AG04450 (cell line): ENCODE measurements around the gene TLX3. TPM values are rescaled to one million over a fixed set of nuclear protein-coding genes. Genes with fewer than 3 reads are reported as not detected.

Experiments used
- CTCF ChIA-PET: fragments of 300-600, 350-600 bp; formaldehyde crosslinking; extraction: SDS; loops from one replicate; lab custom pipeline; 2022; ENCODE audit warnings: antibody characterized with exemption, inconsistent platforms; lab: Charles Lee
- POLR2A ChIA-PET: fragments of 350-600 bp; formaldehyde crosslinking; extraction: SDS; loops from one replicate; lab custom pipeline; 2021; ENCODE audit warnings: antibody characterized with exemption, inconsistent platforms; lab: Yijun Ruan, JAX
- DNase-seq: peaks from one replicate; pipeline ENCODE4 v3.0.0-alpha.2; 2011; ENCODE audit warnings: low read depth, low spot score
- H3K27ac ChIP-seq: one replicate; pipeline ENCODE4 v1.5.1; 2012; ENCODE audit warnings: low read depth, low read length, control low read depth
- H3K27me3 ChIP-seq: one replicate; pipeline ENCODE4 v1.6.0; 2012; ENCODE audit warnings: low read length; ENCODE audit not compliant: control insufficient read depth, insufficient read depth
- H3K4me3 ChIP-seq: 2 replicates; pipeline ENCODE4 v1.5.1; 2011; ENCODE audit warnings: mild to moderate bottlenecking, low read depth, low read length, control low read depth
- H3K9me3 ChIP-seq: 2 replicates; pipeline ENCODE4 v1.5.1; 2012; ENCODE audit warnings: low read length; ENCODE audit not compliant: control insufficient read depth, insufficient read depth
- CTCF ChIP-seq: IDR thresholded peaks from 2 replicates; pipeline ENCODE4 v1.5.1; 2011; ENCODE audit warnings: low read depth, low read length, control low read depth, inconsistent platforms
- polyA plus RNA-seq: library from polyadenylated mRNA; depleted of rRNA; stranded (reverse); fragments of >200 nt; gene quantifications from 2 replicates; pipeline ENCODE4 v1.2.3, GENCODE V29; 2011

The TLX3 gene
- polyA plus RNA-seq, 1 experiment = not detected

GRCh38 chr5:171272996-171273970, 35.8 kb upstream of the TLX3 start:
- POLR2A ChIA-PET = no interaction called here

GRCh38 chr5:171275841-171276544, 33.1 kb upstream of the TLX3 start:
- Histone ChIP-seq H3K27me3 (no peaks in the 10 kb centered on the region), H3K4me3 (no peak overlapping the region), H3K27ac (no peak overlapping the region), H3K9me3 (no peaks in the 10 kb centered on the region)
- TF ChIP-seq CTCF = no peak
- CTCF ChIA-PET = interaction anchor here (0.9 kb wide), 1 partner anchor 69 kb away, joined by 3 read pairs; no protein-coding TSS in a partner anchor
- POLR2A ChIA-PET = no interaction called here
- no peak for DNase-seq

More at GRCh38 chr5:171272996-171273970, 35.8 kb upstream of the TLX3 start:
- Histone ChIP-seq H3K4me3 (no peak overlapping the region), H3K27me3 (no peaks in the 10 kb centered on the region), H3K9me3 (no peaks in the 10 kb centered on the region), H3K27ac (no peak overlapping the region)
- peak; percentile 49 for TF ChIP-seq CTCF
- DNase-seq = no peak
- CTCF ChIA-PET = interaction anchor here (0.7 to 2.1 kb wide), 3 partner anchors 64 to 69 kb away, joined by 3 to 13 read pairs (median 7); no protein-coding TSS in a partner anchor

GRCh38 chr5:171283753-171284152, 25.3 kb upstream of the TLX3 start:
- H3K9me3 ChIP-seq = no peaks in the 10 kb centered on the region
- CTCF ChIA-PET = interaction anchor here (1.0 kb wide), 1 partner anchor 76 kb away, joined by 4 read pairs; no protein-coding TSS in a partner anchor
- POLR2A ChIA-PET = no interaction called here
- no peak for TF ChIP-seq CTCF
- no peaks in the 10 kb centered on the region for H3K27me3 ChIP-seq
- DNase-seq = no peak
- no peak overlapping the region for H3K27ac ChIP-seq
- no peak overlapping the region for H3K4me3 ChIP-seq

GRCh38 chr5:171285465-171285864, 23.6 kb upstream of the TLX3 start:
- ChIA-PET POLR2A (no interaction called here), CTCF (no interaction called here)
- no peak for TF ChIP-seq CTCF
- Histone ChIP-seq H3K4me3 (no peak overlapping the region), H3K27ac (no peak overlapping the region), H3K9me3 (no peaks in the 10 kb centered on the region), H3K27me3 (no peaks in the 10 kb centered on the region)
- DNase-seq = no peak
